Adrenal gland (tissue), 12 donors: ENCODE results near the gene PRPH2. TPM values are rescaled to one million over a fixed set of nuclear protein-coding genes. Genes with fewer than 3 reads are reported as not detected.

Experiments used
- DNase-seq, 7 donors: peaks; one replicate each; pipeline ENCODE4 v3.0.0-alpha.2; 2019 to 2020
- H3K27ac ChIP-seq, 5 donors: fragments of 200-600 bp; sonication (generic) in 4 of 5; 1 replicate in 3 of 5; 2 replicates in 2 of 5; pipeline versions ENCODE4 v1.5.1 to v1.8.0; 2016 to 2020; ENCODE audit warnings: mild to moderate bottlenecking in 1 of 5
- H3K27me3 ChIP-seq: fragments of 200-600 bp; 2 replicates; pipeline ENCODE4 v1.8.0; 2021
- H3K36me3 ChIP-seq, 2 donors: fragments of 200-600 bp; replicated peaks in 1 of 2; 1 replicate in 1 of 2; 2 replicates in 1 of 2; pipeline versions ENCODE4 v1.5.1 to v1.8.0; 2018 to 2022
- H3K4me1 ChIP-seq, 2 donors: fragments of 200-600 bp; replicated peaks in 1 of 2; 1 replicate in 1 of 2; 2 replicates in 1 of 2; pipeline versions ENCODE4 v1.5.1 to v1.8.0; 2018 to 2021
- H3K4me3 ChIP-seq, 4 donors: fragments of 200-600 bp; sonication (generic) in 3 of 4; one replicate each; pipeline ENCODE4 v1.5.1; 2016 to 2018
- H3K9me3 ChIP-seq, 3 donors: fragments of 200-600 bp; sonication (generic) in 1 of 3; replicated peaks in 1 of 3; 1 replicate in 2 of 3; 2 replicates in 1 of 3; pipeline versions ENCODE4 v1.5.1 to v1.8.0; 2016 to 2021
- CTCF ChIP-seq, 6 experiments: fragments of 450-650 bp in 4 of 6; fragments of 200-600 bp in 2 of 6; sonication (generic) in 1 of 6; IDR thresholded peaks; 1 replicate in 5 of 6; 2 replicates in 1 of 6; pipeline versions ENCODE4 v1.5.1 to v1.8.0; 2016 to 2021; ENCODE audit warnings: antibody characterized with exemption in 6 of 6, mild to moderate bottlenecking in 2 of 6, moderate library complexity in 1 of 6
- POLR2A ChIP-seq, 2 donors: fragments of 450-650 bp; IDR thresholded peaks; one replicate each; pipeline ENCODE4 v1.6.1; 2017; ENCODE audit warnings: antibody characterized with exemption in 2 of 2, mild to moderate bottlenecking in 2 of 2, moderate library complexity in 1 of 2
- WGBS, 4 donors: extraction: QIAGEN DNeasy Blood & Tissue Kit in 2 of 4; methylation state at CpG; one replicate each; pipeline versions ENCODE4 v1.1.5 to v1.1.7; 2013 to 2017; 5-methylcytosine and 5-hydroxymethylcytosine counted together
- intact Hi-C, 2 donors: fragments of 100-400 bp; cut with DNase I; formaldehyde crosslinking; loops; one replicate each; pipeline versions ENCODE4 v1.14.1 to v1.15.0; 2022 to 2023
- polyA plus RNA-seq, 3 donors: library from polyadenylated mRNA; stranded (reverse); fragments of 200-250 nt in 2 of 3; fragments of 350-450 nt in 1 of 3; fragmentation: Illumina TruSeq in 1 of 3; extraction: RNeasy Lipid Tissue Mini Kit (QIAGEN cat#74804) in 1 of 3; gene quantifications; one replicate each; pipeline ENCODE4 v1.2.3, GENCODE V29; 2013 to 2014
- total RNA-seq, 9 donors: library from RNA; depleted of rRNA in 4 of 9; stranded (reverse); fragments of >200 nt in 4 of 9; fragments of 120-200 nt in 1 of 9; fragmentation: NEBNext Ultra II Directional in 1 of 9; extraction: Animal tissue kit (Norgen Biotek cat#: 25700) in 1 of 9; gene quantifications; one replicate each; pipeline versions ENCODE4 v1.1.0 to v1.2.4, GENCODE V29; 2013 to 2023
- donor health status: healthy with polysubstance abuse.
- donor health status: Bipolar disorder and iron deficiency.
- donor health status: DM: yes; HTN: yes; CAD: no.
- donor health status: DM: no; HTN: no; CAD: no.
- donor health status: DM: no; HTN: no; CAD: no.
- donor health status: DM: yes; HTN: yes; CAD: no.

Gene PRPH2
- total and polyA plus RNA-seq, 12 donors: 0.47 to 2.7 (median 0.97) TPM; not detected in 1

GRCh38 chr6:42761287-42762067, 39.1 kb upstream of the PRPH2 start:
- intact Hi-C loops: no loop called here
- no peak for TF ChIP-seq CTCF (IDR thresholded peaks at IDR 0.05)
- TF ChIP-seq POLR2A (IDR thresholded peaks at IDR 0.05): no peak
- Histone ChIP-seq H3K4me3 (no peak overlapping the region), H3K4me1 (peaks cover 0 to 14% of the 10 kb centered on the region in 2 donors), H3K36me3 (no peaks in the 10 kb centered on the region), H3K27me3 (no peaks in the 10 kb centered on the region), H3K27ac (peak overlapping the region in 3 of 5 donors; percentile 22 to 66 (median 34)), H3K9me3 (no peaks in the 10 kb centered on the region)
- 55 to 69% (median 58%) methylated on average over 8 of the region's 8 CpGs for WGBS, 4 donors
- DNase-seq: peak in 4 of 7 donors; percentile 29 to 57 (median 38)

GRCh38 chr6:42758756-42759430, 36.5 kb upstream of the PRPH2 start:
- TF ChIP-seq POLR2A (IDR thresholded peaks at IDR 0.05) (no peak), CTCF (IDR thresholded peaks at IDR 0.05) (no peak)
- intact Hi-C loops: no loop called here
- 94 to 97% (median 95%) methylated on average over 3 of the region's 3 CpGs for WGBS, 4 donors
- no peak overlapping the region for H3K4me3 ChIP-seq
- H3K4me1 ChIP-seq: peaks cover 0 to 14% of the 10 kb centered on the region in 2 donors
- no peak overlapping the region for H3K27ac ChIP-seq
- H3K36me3 ChIP-seq: no peaks in the 10 kb centered on the region
- no peaks in the 10 kb centered on the region for H3K9me3 ChIP-seq
- DNase-seq: no peak
- H3K27me3 ChIP-seq: no peaks in the 10 kb centered on the region

GRCh38 chr6:42756722-42757121, 34.3 kb upstream of the PRPH2 start:
- WGBS, 4 donors: 93 to 98% (median 96%) methylated on average over 7 of the region's 7 CpGs
- peaks cover 0 to 11% of the 10 kb centered on the region in 2 donors for H3K4me1 ChIP-seq
- no peak overlapping the region for H3K27ac ChIP-seq
- DNase-seq: peak in 1 of 7 donors; percentile 4
- intact Hi-C loops: no loop called here
- H3K27me3 ChIP-seq: no peaks in the 10 kb centered on the region
- H3K4me3 ChIP-seq: no peak overlapping the region
- no peaks in the 10 kb centered on the region for H3K9me3 ChIP-seq
- no peak for TF ChIP-seq CTCF (IDR thresholded peaks at IDR 0.05)
- TF ChIP-seq POLR2A (IDR thresholded peaks at IDR 0.05): no peak
- no peaks in the 10 kb centered on the region for H3K36me3 ChIP-seq

GRCh38 chr6:42754759-42755158, 32.4 kb upstream of the PRPH2 start:
- Histone ChIP-seq H3K9me3 (no peaks in the 10 kb centered on the region), H3K27ac (no peak overlapping the region), H3K27me3 (no peaks in the 10 kb centered on the region), H3K4me3 (no peak overlapping the region), H3K4me1 (peaks cover 0 to 6% of the 10 kb centered on the region in 2 donors), H3K36me3 (no peaks in the 10 kb centered on the region)
- 92 to 98% (median 96%) methylated on average over 5 of the region's 5 CpGs for WGBS, 4 donors
- intact Hi-C loops: no loop called here
- DNase-seq: no peak
- TF ChIP-seq CTCF (IDR thresholded peaks at IDR 0.05) (no peak), POLR2A (IDR thresholded peaks at IDR 0.05) (no peak)
